ENCODE results near the gene FBXL3. TPM values are rescaled to one million over a fixed set of nuclear protein-coding genes. Genes with fewer than 3 reads are reported as not detected.

FBXL3 gene
- total RNA-seq, 1 donor from 2014 or later, result 44.9 TPM

Other genes starting within 250 kb of the FBXL3 start
- gene KCTD12, start 140.8 kb downstream of the FBXL3 start, total RNA-seq, result 121 TPM
- not detected for gene ACOD1, start 78.6 kb downstream of the FBXL3 start, total RNA-seq
- 27.2 TPM for gene CLN5, start 35.1 kb downstream of the FBXL3 start, total RNA-seq

All from mesenteric fat pad (tissue), 1 donor.